IMR-90 (cell line): ENCODE results near the gene ARHGAP12. TPM values are rescaled to one million over a fixed set of nuclear protein-coding genes. Genes with fewer than 3 reads are reported as not detected.

Source experiments
- ATAC-seq: fragments of 200-7000 bp; cut with Tn5 transposase; 2 replicates; pipeline ENCODE4 v1.9.1; 2020; ENCODE audit warnings: low read depth, mild to moderate bottlenecking, moderate library complexity
- BruUV-seq: library from RNA; stranded (reverse); fragments of 400-500 nt; replicated peaks from 2 replicates; lab custom pipeline; 2021; lab: Mats Ljungman, UMichigan
- CTCF ChIA-PET: fragments of 300-600 bp; formaldehyde crosslinking; extraction: SDS; loops from one replicate; lab custom pipeline; 2021; ENCODE audit warnings: antibody characterized with exemption; lab: Yijun Ruan, JAX
- POLR2A ChIA-PET: fragments of 300-600 bp; sonication (Branson Sonifier 250); formaldehyde crosslinking; loops from one replicate; lab custom pipeline; 2022; ENCODE audit warnings: antibody characterized with exemption; ENCODE audit not compliant: unreplicated experiment; lab: Charles Lee
- DNase-seq: peaks from one replicate; pipeline ENCODE4 v3.0.0; 2013
- H2AFZ ChIP-seq: replicated peaks from 2 replicates; pipeline ENCODE3; 2013; ENCODE audit warnings: low read length, mild to moderate bottlenecking; ENCODE audit not compliant: poor library complexity
- H2AK5ac ChIP-seq: 2 replicates; pipeline ENCODE4 v1.6.1; 2013; ENCODE audit warnings: low read depth, low read length, inconsistent platforms
- H2AK9ac ChIP-seq: replicated peaks from 2 replicates; pipeline ENCODE3; 2013; ENCODE audit warnings: mild to moderate bottlenecking, low read depth, low read length, moderate library complexity; ENCODE audit not compliant: poor library complexity
- H2BK120ac ChIP-seq: 2 replicates; pipeline ENCODE4 v1.6.1; 2013; ENCODE audit warnings: low read depth, low read length, inconsistent platforms
- H2BK15ac ChIP-seq: 3 replicates; pipeline ENCODE4 v1.6.1; 2013; ENCODE audit warnings: low read depth, low read length, inconsistent platforms
- H2BK20ac ChIP-seq: 2 replicates; pipeline ENCODE4 v1.6.1; 2013; ENCODE audit warnings: low read depth, mild to moderate bottlenecking, inconsistent platforms, low read length, moderate library complexity
- H2BK5ac ChIP-seq: 2 replicates; pipeline ENCODE4 v1.6.1; 2013; ENCODE audit warnings: mild to moderate bottlenecking, low read depth, low read length, inconsistent platforms; ENCODE audit not compliant: poor library complexity, severe bottlenecking
- H3K14ac ChIP-seq: replicated peaks from 2 replicates; pipeline ENCODE4 v1.6.1; 2013; ENCODE audit warnings: low read depth, low read length, inconsistent platforms
- H3K18ac ChIP-seq: 2 replicates; pipeline ENCODE4 v1.6.1; 2013; ENCODE audit warnings: low read depth, low read length, control low read depth
- H3K23ac ChIP-seq: 2 replicates; pipeline ENCODE4 v1.6.1; 2013; ENCODE audit warnings: low read depth, low read length, inconsistent platforms
- H3K27ac ChIP-seq: 2 replicates; pipeline ENCODE4 v1.5.1; 2013; ENCODE audit warnings: mild to moderate bottlenecking, control low read depth, low read length; ENCODE audit not compliant: insufficient read depth
- H3K27me3 ChIP-seq: 2 replicates; pipeline ENCODE4 v1.6.1; 2013; ENCODE audit warnings: low read length; ENCODE audit not compliant: control insufficient read depth, insufficient read depth
- H3K36me3 ChIP-seq: 2 replicates; pipeline ENCODE4 v1.6.1; 2013; ENCODE audit warnings: low read length, mixed read lengths; ENCODE audit not compliant: control insufficient read depth, insufficient read depth
- H3K4ac ChIP-seq: 2 replicates; pipeline ENCODE4 v1.6.1; 2013; ENCODE audit warnings: low read depth, low read length, inconsistent platforms
- H3K4me1 ChIP-seq: 2 replicates; pipeline ENCODE4 v1.6.1; 2013; ENCODE audit warnings: low read length, mixed read lengths; ENCODE audit not compliant: control insufficient read depth, insufficient read depth
- H3K4me2 ChIP-seq: 2 replicates; pipeline ENCODE4 v1.6.1; 2013; ENCODE audit warnings: low read depth, mild to moderate bottlenecking, control low read depth, low read length, moderate library complexity
- H3K4me3 ChIP-seq: 2 replicates; pipeline ENCODE4 v1.5.1; 2013; ENCODE audit warnings: low read depth, mild to moderate bottlenecking, control low read depth, low read length, moderate library complexity; ENCODE audit not compliant: insufficient read depth
- H3K56ac ChIP-seq: 2 replicates; pipeline ENCODE4 v1.6.1; 2013; ENCODE audit warnings: low read length, inconsistent platforms; ENCODE audit not compliant: insufficient read depth; ENCODE audit errors: extremely low read depth
- H3K79me1 ChIP-seq, 2 experiments: 2 replicates each; pipeline ENCODE4 v1.6.1; 2013; ENCODE audit warnings: low read length in 2 of 2, inconsistent platforms in 1 of 2, low read depth in 1 of 2
- H3K9ac ChIP-seq: 2 replicates; pipeline ENCODE4 v1.6.1; 2013; ENCODE audit warnings: low read depth, low read length, control low read depth
- H3K9me1 ChIP-seq: 2 replicates; pipeline ENCODE4 v1.6.1; 2013; ENCODE audit warnings: low read length, inconsistent platforms; ENCODE audit not compliant: insufficient read depth
- H3K9me3 ChIP-seq: 2 replicates; pipeline ENCODE4 v1.6.1; 2013; ENCODE audit warnings: low read length; ENCODE audit not compliant: control insufficient read depth, insufficient read depth
- H4K20me1 ChIP-seq: 2 replicates; pipeline ENCODE4 v1.6.1; 2013; ENCODE audit warnings: low read length, inconsistent platforms; ENCODE audit not compliant: insufficient read depth
- H4K5ac ChIP-seq: 2 replicates; pipeline ENCODE4 v1.6.1; 2013; ENCODE audit warnings: mild to moderate bottlenecking, low read depth, low read length, control low read depth
- H4K8ac ChIP-seq, 2 experiments: 2 replicates each; pipeline ENCODE4 v1.6.1; 2013; ENCODE audit warnings: low read depth in 2 of 2, low read length in 2 of 2, control low read depth in 1 of 2, inconsistent platforms in 1 of 2
- H4K91ac ChIP-seq: 2 replicates; pipeline ENCODE4 v1.6.1; 2013; ENCODE audit warnings: low read depth, low read length, inconsistent platforms; ENCODE audit not compliant: insufficient read depth
- BHLHE40 ChIP-seq: fragments of 150-350 bp; IDR thresholded peaks from 2 replicates; pipeline ENCODE4 v1.6.1; 2016; ENCODE audit warnings: mild to moderate bottlenecking, low read depth, low read length
- CEBPB ChIP-seq: IDR thresholded peaks from 2 replicates; pipeline ENCODE4 v1.6.1; 2012; ENCODE audit warnings: low read depth, low read length, improper control_type of control experiment
- FOS ChIP-seq: fragments of 150-350 bp; IDR thresholded peaks from 2 replicates; pipeline ENCODE4 v1.6.1; 2016; ENCODE audit warnings: low read depth, low read length
- MAFK ChIP-seq: IDR thresholded peaks from 2 replicates; pipeline ENCODE4 v1.6.1; 2012; ENCODE audit warnings: low read depth, low read length, improper control_type of control experiment
- MAZ ChIP-seq: IDR thresholded peaks from 2 replicates; pipeline ENCODE4 v1.6.1; 2012; ENCODE audit warnings: low read depth, mild to moderate bottlenecking, low read length, improper control_type of control experiment, moderate library complexity, borderline replicate concordance
- MXI1 ChIP-seq: IDR thresholded peaks from 2 replicates; pipeline ENCODE4 v1.6.1; 2012; ENCODE audit warnings: low read depth, mild to moderate bottlenecking, low read length, moderate library complexity, borderline replicate concordance
- NFE2L2 ChIP-seq: fragments of 150-350 bp; IDR thresholded peaks from 2 replicates; pipeline ENCODE4 v1.6.1; 2016; ENCODE audit warnings: low read depth, mild to moderate bottlenecking, low read length
- RAD21 ChIP-seq: IDR thresholded peaks from 2 replicates; pipeline ENCODE4 v1.6.1; 2012; ENCODE audit warnings: low read length, improper control_type of control experiment
- RCOR1 ChIP-seq: IDR thresholded peaks from 2 replicates; pipeline ENCODE4 v1.6.1; 2012; ENCODE audit warnings: mild to moderate bottlenecking, low read length, improper control_type of control experiment; ENCODE audit not compliant: insufficient replicate concordance
- RFX5 ChIP-seq: IDR thresholded peaks from 2 replicates; pipeline ENCODE4 v1.8.0; 2012; ENCODE audit warnings: low read depth, mild to moderate bottlenecking, low read length, moderate library complexity
- SMC3 ChIP-seq: fragments of 150-350 bp; IDR thresholded peaks from 2 replicates; pipeline ENCODE4 v1.6.1; 2016; ENCODE audit warnings: low read depth, mild to moderate bottlenecking, antibody characterized with exemption, low read length, moderate library complexity
- WGBS, 2 experiments: methylation state at CpG; one replicate each; pipeline versions ENCODE4 v1.1.5 to v1.1.7; 2013; ENCODE audit warnings: missing lambda C conversion rate in 2 of 2; ENCODE audit not compliant: insufficient read length in 1 of 2; ENCODE audit errors: extremely low coverage in 2 of 2; 5-methylcytosine and 5-hydroxymethylcytosine counted together
- dilution Hi-C: fragments of 300-500 bp; cut with HindIII; formaldehyde crosslinking; loops from one replicate; pipeline ENCODE4 v1.14.3; 2018; ENCODE audit warnings: low sequenced_read_pairs; ENCODE audit not compliant: unreplicated experiment
- in situ Hi-C: fragments of 300-500 bp; cut with MboI; formaldehyde crosslinking; loops from 3 replicates; pipeline ENCODE4 v1.14.3; 2019; ENCODE audit warnings: low sequenced_read_pairs, inconsistent platforms, mixed read lengths
- intact Hi-C: fragments of 100-400 bp; cut with micrococcal nuclease; formaldehyde crosslinking; loops from 2 replicates; pipeline ENCODE4 v1.10.0; 2022
- polyA plus RNA-seq, 3 experiments: library from polyadenylated mRNA; depleted of rRNA; stranded (reverse); fragments of >200 nt; gene quantifications; 2 replicates each; pipeline ENCODE4 v1.2.3, GENCODE V29; 2012; ENCODE audit warnings: low replicate concordance in 1 of 3
- total RNA-seq: library from RNA; depleted of rRNA; stranded (reverse); fragments of >200 nt; gene quantifications from 2 replicates; pipeline ENCODE4 v1.2.3, GENCODE V29; 2012
- TF ChIP-seq, protein P1 (sequence below): conservative IDR thresholded peaks from 2 replicates; pipeline ENCODE4 v1.5.1; 2012; ENCODE audit warnings: mild to moderate bottlenecking, low read depth, low read length, improper control_type of control experiment

Gene ARHGAP12
- total and polyA plus RNA-seq, 2 of the 4 experiments (the other 2 are of a cell fraction), result 9.0 to 28.5 TPM

DNA sequence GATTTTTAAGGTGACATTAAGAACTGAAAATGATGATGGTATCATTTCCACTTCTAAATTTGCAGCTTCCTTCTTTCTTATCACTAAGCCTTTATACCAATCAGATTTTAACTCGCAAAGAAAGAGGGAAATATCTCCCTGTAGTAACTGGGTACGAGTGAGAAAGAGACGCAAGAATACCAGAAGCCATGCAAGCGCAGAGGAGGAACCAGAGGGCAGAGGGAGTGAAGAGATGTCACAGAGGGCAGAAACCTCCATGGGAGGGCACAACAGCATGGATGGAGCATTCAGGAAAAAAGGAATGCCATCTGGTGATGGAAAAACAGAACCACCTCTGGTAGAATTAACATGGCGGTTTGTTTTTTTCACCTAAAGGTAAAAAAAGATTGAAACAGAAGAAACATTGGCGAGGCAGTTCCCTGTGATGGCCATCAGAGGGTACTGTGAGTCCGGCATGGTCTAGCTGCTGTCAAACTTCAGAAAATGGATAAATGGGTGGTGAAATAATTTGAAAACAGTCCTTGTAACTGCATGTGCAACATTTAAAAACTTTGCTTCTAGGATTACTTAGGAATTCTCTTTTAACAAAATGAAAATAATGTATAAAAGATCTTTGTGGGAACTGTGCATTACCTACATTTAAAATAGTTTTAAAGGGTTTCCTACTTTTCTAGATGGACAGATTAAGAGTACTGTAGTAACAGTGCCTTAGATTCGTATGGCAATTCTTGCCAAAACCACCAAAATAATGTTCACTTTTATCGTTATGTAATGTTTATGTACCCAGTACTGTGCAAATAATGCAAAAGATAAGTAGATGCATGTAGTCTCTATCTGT is 91.8 kb downstream of the ARHGAP12 start:
- POLR2A ChIA-PET, result no interaction called here

More for the DNA sequence above, 91.8 kb downstream of the ARHGAP12 start:
- H4K20me1 ChIP-seq, result no peaks in the 10 kb centered on the region
- no peak overlapping the region for H3K23ac ChIP-seq
- H2BK20ac ChIP-seq, result no peak overlapping the region
- no peaks in the 10 kb centered on the region for H3K9me3 ChIP-seq
- H2AK5ac ChIP-seq, result no peak overlapping the region; the same call in 1 of the 2 replicates
- H3K4me3 ChIP-seq, result no peak overlapping the region
- H3K14ac ChIP-seq, result no peak overlapping the region
- no peak overlapping the region for H2BK120ac ChIP-seq
- in situ Hi-C loops, result no loop called here
- no peaks in the 10 kb centered on the region for H3K27me3 ChIP-seq
- H2AK9ac ChIP-seq, result no peak overlapping the region
- H4K8ac ChIP-seq, result peak overlapping the region in 1 of 2 experiments; percentile 18; a peak in 2 of 4 replicates
- H4K91ac ChIP-seq, result no peak overlapping the region
- no peak overlapping the region for H3K4me2 ChIP-seq
- intact Hi-C loops, result loop anchor here (5.0 kb wide), 2 partner anchors 171 to 371 kb away; no protein-coding TSS in a partner anchor
- H3K36me3 ChIP-seq, result peaks cover 3% of the 10 kb centered on the region; the same call in 1 of the 2 replicates
- H3K4ac ChIP-seq, result no peak overlapping the region
- H3K56ac ChIP-seq, result no peak overlapping the region
- no peak overlapping the region for H4K5ac ChIP-seq
- no peak overlapping the region for H3K18ac ChIP-seq
- no peak overlapping the region for H2BK5ac ChIP-seq
- no peaks in the 10 kb centered on the region for H3K4me1 ChIP-seq
- dilution Hi-C loops, result no loop called here
- no peak overlapping the region for H3K27ac ChIP-seq
- 93% methylated on average over 3 of the region's 9 CpGs; no CpG with 5 or more reads in 1 of the 2 experiments for WGBS, 2 experiments
- no TSS peak for BruUV-seq
- H3K9ac ChIP-seq, result no peak overlapping the region
- ATAC-seq, result peak; percentile 65
- no peak for TF ChIP-seq MAFK
- no peak for TF ChIP-seq RFX5
- TF ChIP-seq MXI1, result no peak
- TF ChIP-seq FOS, result no peak
- TF ChIP-seq, protein P1, sequence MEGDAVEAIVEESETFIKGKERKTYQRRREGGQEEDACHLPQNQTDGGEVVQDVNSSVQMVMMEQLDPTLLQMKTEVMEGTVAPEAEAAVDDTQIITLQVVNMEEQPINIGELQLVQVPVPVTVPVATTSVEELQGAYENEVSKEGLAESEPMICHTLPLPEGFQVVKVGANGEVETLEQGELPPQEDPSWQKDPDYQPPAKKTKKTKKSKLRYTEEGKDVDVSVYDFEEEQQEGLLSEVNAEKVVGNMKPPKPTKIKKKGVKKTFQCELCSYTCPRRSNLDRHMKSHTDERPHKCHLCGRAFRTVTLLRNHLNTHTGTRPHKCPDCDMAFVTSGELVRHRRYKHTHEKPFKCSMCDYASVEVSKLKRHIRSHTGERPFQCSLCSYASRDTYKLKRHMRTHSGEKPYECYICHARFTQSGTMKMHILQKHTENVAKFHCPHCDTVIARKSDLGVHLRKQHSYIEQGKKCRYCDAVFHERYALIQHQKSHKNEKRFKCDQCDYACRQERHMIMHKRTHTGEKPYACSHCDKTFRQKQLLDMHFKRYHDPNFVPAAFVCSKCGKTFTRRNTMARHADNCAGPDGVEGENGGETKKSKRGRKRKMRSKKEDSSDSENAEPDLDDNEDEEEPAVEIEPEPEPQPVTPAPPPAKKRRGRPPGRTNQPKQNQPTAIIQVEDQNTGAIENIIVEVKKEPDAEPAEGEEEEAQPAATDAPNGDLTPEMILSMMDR, result peak; percentile 71
- TF ChIP-seq NFE2L2, result no peak
- TF ChIP-seq RCOR1, result no peak
- TF ChIP-seq MAZ, result no peak
- peak; percentile 80 for TF ChIP-seq RAD21
- TF ChIP-seq CEBPB, result no peak
- peak; percentile 64 for TF ChIP-seq SMC3
- TF ChIP-seq BHLHE40, result no peak
- DNase-seq, result peak; percentile 48
- H2BK15ac ChIP-seq, result no peak overlapping the region
- CTCF ChIA-PET, result interaction anchor here (0.5 to 0.6 kb wide), 2 partner anchors 116 to 1105 kb away, joined by 3 to 4 read pairs; no protein-coding TSS in a partner anchor
- peaks cover 5 to 7% of the 10 kb centered on the region in 2 experiments; a peak in 2 of 4 replicates for H3K79me1 ChIP-seq
- H3K9me1 ChIP-seq, result no peaks in the 10 kb centered on the region; the same call in 1 of the 2 replicates
- no peak overlapping the region for H2AFZ ChIP-seq
